ACC112 (cell line): Measurements from ENCODE around the gene GLUD2.
"Not testable (repeated sequence)": the region's sequence is repeated elsewhere in the genome, so short reads cannot be mapped to it uniquely, and the experiment has no call there.

Source experiments
- H2AFZ ChIP-seq: fragments of 200-600 bp; sonication (generic); one replicate; pipeline ENCODE4 v1.6.0; 2017; ENCODE audit warnings: antibody characterized with exemption, low read length; ENCODE audit not compliant: unreplicated experiment
- H3K27ac ChIP-seq: fragments of 200-600 bp; sonication (generic); 2 replicates; pipeline ENCODE4 v1.5.1; 2014; ENCODE audit warnings: low read depth, mild to moderate bottlenecking, antibody characterized with exemption, low read length, moderate library complexity
- H3K27me3 ChIP-seq: fragments of 200-600 bp; sonication (generic); 2 replicates; pipeline ENCODE4 v1.6.1; 2014; ENCODE audit warnings: mild to moderate bottlenecking, antibody characterized with exemption, low read length, moderate library complexity, mixed read lengths; ENCODE audit not compliant: insufficient read depth
- H3K36me3 ChIP-seq: fragments of 200-600 bp; sonication (generic); 2 replicates; pipeline ENCODE4 v1.6.1; 2016; ENCODE audit warnings: mild to moderate bottlenecking, antibody characterized with exemption, low read length, moderate library complexity, mixed read lengths; ENCODE audit not compliant: insufficient read depth
- H3K4me1 ChIP-seq: fragments of 200-600 bp; sonication (generic); one replicate; pipeline ENCODE4 v1.6.1; 2016; ENCODE audit warnings: low read length, mixed read lengths; ENCODE audit not compliant: insufficient read depth, unreplicated experiment, control insufficient read depth
- H3K4me3 ChIP-seq: fragments of 200-600 bp; sonication (generic); 2 replicates; pipeline ENCODE4 v1.5.1; 2014; ENCODE audit warnings: mild to moderate bottlenecking, low read depth, low read length
- H3K79me2 ChIP-seq: fragments of 200-600 bp; sonication (generic); one replicate; pipeline ENCODE4 v1.6.0; 2016; ENCODE audit warnings: low read length; ENCODE audit not compliant: control insufficient read depth, unreplicated experiment, insufficient read depth

The GLUD2 gene

DNA sequence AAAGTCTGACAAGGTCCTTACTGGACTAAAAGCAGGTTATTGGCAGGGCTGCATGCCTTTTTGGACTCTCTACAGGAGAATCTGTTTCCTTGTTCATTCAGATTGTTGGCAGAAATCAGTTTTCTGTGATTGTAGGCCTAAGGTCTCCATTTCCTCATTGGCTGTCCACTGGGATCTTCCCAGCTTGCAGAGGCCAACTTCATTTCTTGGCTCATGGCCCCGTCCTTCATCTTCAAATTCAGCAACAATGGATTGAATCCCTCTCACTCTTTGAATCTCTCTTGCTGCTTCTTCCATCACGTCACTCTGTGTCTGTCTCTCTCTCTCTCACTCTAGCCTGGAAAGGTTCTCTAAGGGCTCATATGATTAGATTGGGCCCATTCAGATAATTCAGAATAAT lies 14.9 kb upstream of the GLUD2 start:
- H3K4me3 ChIP-seq: no peak overlapping the region
- no peaks in the 10 kb centered on the region for H3K4me1 ChIP-seq
- no peaks in the 10 kb centered on the region for H3K36me3 ChIP-seq
- H2AFZ ChIP-seq: no peak overlapping the region
- H3K27me3 ChIP-seq: no peaks in the 10 kb centered on the region
- H3K27ac ChIP-seq: no peak overlapping the region
- H3K79me2 ChIP-seq: no peaks in the 10 kb centered on the region

- no peak overlapping the region for H2AFZ ChIP-seq
- H3K79me2 ChIP-seq: no peaks in the 10 kb centered on the region
- no peak overlapping the region for H3K27ac ChIP-seq
- H3K4me1 ChIP-seq: no peaks in the 10 kb centered on the region
- H3K27me3 ChIP-seq: no peaks in the 10 kb centered on the region
- H3K36me3 ChIP-seq: no peaks in the 10 kb centered on the region
- H3K4me3 ChIP-seq: no peak overlapping the region
These were observed 11.3 kb upstream of the GLUD2 start for GRCh38 chrX:121036137-121036536.

DNA sequence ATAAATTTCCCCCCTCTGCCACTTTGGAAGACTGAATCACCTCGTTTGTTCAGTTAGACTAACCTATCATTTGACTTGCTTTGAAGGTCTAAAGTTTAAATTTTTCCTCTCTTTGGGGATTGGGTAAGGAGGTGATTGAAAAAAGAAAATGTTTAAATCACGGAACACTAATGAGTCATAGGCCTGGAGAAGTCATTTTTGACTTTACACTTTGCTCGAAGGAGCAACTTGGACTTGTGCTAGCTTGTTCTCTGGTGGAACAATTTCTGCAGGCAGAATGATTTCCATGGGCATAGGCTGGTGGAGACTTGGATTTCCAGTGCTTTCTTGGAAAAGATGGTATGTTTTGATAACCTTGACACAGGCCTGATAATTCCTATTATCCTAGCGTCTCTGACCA lies 10.5 kb upstream of the GLUD2 start:
- no peak overlapping the region for H3K4me3 ChIP-seq
- H2AFZ ChIP-seq: no peak overlapping the region
- H3K79me2 ChIP-seq: no peaks in the 10 kb centered on the region
- no peaks in the 10 kb centered on the region for H3K4me1 ChIP-seq
- H3K27ac ChIP-seq: no peak overlapping the region
- H3K27me3 ChIP-seq: no peaks in the 10 kb centered on the region
- H3K36me3 ChIP-seq: no peaks in the 10 kb centered on the region

DNA sequence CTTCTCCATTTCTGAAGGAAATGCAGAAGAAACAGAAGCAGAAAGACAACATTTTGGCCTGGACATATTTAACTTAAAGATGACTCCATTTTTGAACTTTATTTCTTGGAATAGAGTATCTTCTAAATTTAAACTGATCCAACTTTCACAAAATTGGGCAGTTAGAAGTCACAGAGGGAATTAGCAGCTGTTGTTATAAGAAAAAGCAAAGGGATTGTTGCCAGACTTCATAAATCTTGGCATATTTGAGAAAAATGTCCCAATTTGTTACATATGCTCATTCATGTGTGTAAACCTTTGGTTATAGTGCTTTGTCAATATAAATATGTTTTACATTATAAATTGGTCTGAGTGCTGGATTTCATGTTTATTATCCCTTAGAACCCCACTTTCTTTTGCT lies 3.4 kb downstream of the GLUD2 start:
- Histone ChIP-seq H3K27me3 (no peaks in the 10 kb centered on the region), H3K36me3 (no peaks in the 10 kb centered on the region), H3K79me2 (no peaks in the 10 kb centered on the region), H2AFZ (no peak overlapping the region), H3K4me1 (no peaks in the 10 kb centered on the region), H3K27ac (no peak overlapping the region), H3K4me3 (no peak overlapping the region)

- Histone ChIP-seq H3K36me3 (no peaks in the 10 kb centered on the region), H3K4me1 (no peaks in the 10 kb centered on the region), H3K79me2 (no peaks in the 10 kb centered on the region), H2AFZ (no peak overlapping the region), H3K4me3 (no peak overlapping the region), H3K27ac (no peak overlapping the region), H3K27me3 (no peaks in the 10 kb centered on the region)
These were observed 4.7 kb downstream of the GLUD2 start for GRCh38 chrX:121052122-121052521.

- no peaks in the 10 kb centered on the region for H3K79me2 ChIP-seq
These were observed 14.9 kb downstream of the GLUD2 start for GRCh38 chrX:121062289-121062688.

GRCh38 chrX:121064579-121064978 lies 17.2 kb downstream of the GLUD2 start:
- H2AFZ ChIP-seq: no peak overlapping the region
- no peaks in the 10 kb centered on the region for H3K36me3 ChIP-seq
- no peak overlapping the region for H3K27ac ChIP-seq
- no peak overlapping the region for H3K4me3 ChIP-seq
- H3K79me2 ChIP-seq: no peaks in the 10 kb centered on the region
- H3K27me3 ChIP-seq: no peaks in the 10 kb centered on the region
- H3K4me1 ChIP-seq: no peaks in the 10 kb centered on the region

More at GRCh38 chrX:121062289-121062688, 14.9 kb downstream of the GLUD2 start:
- H3K4me1 ChIP-seq: no peaks in the 10 kb centered on the region
- no peak overlapping the region for H2AFZ ChIP-seq
- H3K4me3 ChIP-seq: no peak overlapping the region
- H3K36me3 ChIP-seq: no peaks in the 10 kb centered on the region
- H3K27ac ChIP-seq: no peak overlapping the region
- no peaks in the 10 kb centered on the region for H3K27me3 ChIP-seq

DNA sequence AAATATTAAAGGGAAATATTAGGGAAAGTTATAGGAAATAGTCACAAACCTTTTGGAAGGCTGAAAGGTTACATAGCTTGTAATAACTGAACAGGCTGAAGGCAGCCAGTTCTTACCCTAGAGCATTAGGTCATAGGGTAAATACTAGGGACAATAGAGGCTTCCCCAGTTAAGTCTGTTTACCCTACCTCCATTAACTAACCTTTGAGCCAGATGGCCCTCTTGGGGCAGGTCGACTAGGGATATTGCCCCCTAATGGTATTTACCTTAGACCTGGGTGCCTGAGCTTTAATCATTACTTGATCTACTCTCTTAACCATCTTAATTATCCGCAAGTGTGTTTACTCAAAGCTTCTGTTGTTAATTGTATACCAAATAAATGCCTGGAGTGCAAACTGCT lies 36.8 kb downstream of the GLUD2 start:
- not testable (repeated sequence) for H3K79me2 ChIP-seq, H3K4me3 ChIP-seq, H3K27ac ChIP-seq, H3K27me3 ChIP-seq, H2AFZ ChIP-seq, H3K36me3 ChIP-seq, H3K4me1 ChIP-seq

DNA sequence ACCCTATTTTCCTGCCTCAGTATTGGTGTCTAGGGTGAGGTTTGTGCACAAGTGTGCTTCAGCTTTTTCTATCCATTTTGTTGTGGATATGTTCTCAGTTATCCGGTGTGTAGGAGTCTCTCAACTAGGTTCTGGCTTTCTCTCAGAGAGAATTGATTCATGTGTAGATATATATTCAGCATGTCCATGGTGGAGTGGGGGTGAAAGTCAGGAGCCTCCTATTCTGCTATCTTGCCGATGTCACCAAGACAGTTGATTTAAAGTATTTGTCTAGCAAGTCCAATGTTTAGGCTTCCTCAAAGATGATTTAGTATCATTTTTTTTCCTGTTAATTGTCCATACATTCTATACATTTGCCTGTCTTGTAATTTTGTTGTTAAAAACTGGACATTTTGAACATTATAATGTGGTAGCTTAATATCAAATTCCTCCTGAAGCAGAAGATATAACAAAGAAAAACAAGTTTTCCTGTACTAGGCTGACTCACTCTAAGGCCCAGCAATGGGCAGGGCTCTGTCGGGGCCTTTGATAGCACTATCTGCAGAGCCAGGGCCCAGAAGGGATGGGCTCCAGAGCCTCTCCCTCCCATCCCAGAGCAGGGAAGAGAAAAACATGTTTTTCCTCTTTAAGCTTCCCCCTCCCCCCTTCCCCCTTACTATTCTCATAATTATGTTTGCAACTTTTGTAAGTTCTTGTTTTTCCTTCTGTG lies 37.6 kb downstream of the GLUD2 start:
- H3K36me3 ChIP-seq: no peaks in the 10 kb centered on the region
- no peaks in the 10 kb centered on the region for H3K79me2 ChIP-seq
- no peaks in the 10 kb centered on the region for H3K27me3 ChIP-seq
- H2AFZ ChIP-seq: no peak overlapping the region
- no peaks in the 10 kb centered on the region for H3K4me1 ChIP-seq
- H3K27ac ChIP-seq: no peak overlapping the region
- H3K4me3 ChIP-seq: no peak overlapping the region

GRCh38 chrX:121085612-121086010 lies 38.2 kb downstream of the GLUD2 start:
- no peaks in the 10 kb centered on the region for H3K36me3 ChIP-seq
- no peaks in the 10 kb centered on the region for H3K4me1 ChIP-seq
- H3K4me3 ChIP-seq: no peak overlapping the region
- H2AFZ ChIP-seq: no peak overlapping the region
- H3K27me3 ChIP-seq: no peaks in the 10 kb centered on the region
- no peak overlapping the region for H3K27ac ChIP-seq
- H3K79me2 ChIP-seq: no peaks in the 10 kb centered on the region

- Histone ChIP-seq H3K27ac (no peak overlapping the region), H2AFZ (no peak overlapping the region), H3K79me2 (no peaks in the 10 kb centered on the region), H3K27me3 (no peaks in the 10 kb centered on the region), H3K4me3 (no peak overlapping the region), H3K36me3 (no peaks in the 10 kb centered on the region), H3K4me1 (peaks cover 6% of the 10 kb centered on the region)
These were observed 45.6 kb downstream of the GLUD2 start for GRCh38 chrX:121093011-121093410.
